NCI-H2107 (cell line): ENCODE results near the gene AP2M1.
A peak's percentile ranks its signal among the peaks of the same experiment; 100 is the strongest.

Source experiments
- DNase-seq: peaks from one replicate; lab custom pipeline; 2025; lab: John Stamatoyannopoulos, UW

AP2M1 gene

DNA sequence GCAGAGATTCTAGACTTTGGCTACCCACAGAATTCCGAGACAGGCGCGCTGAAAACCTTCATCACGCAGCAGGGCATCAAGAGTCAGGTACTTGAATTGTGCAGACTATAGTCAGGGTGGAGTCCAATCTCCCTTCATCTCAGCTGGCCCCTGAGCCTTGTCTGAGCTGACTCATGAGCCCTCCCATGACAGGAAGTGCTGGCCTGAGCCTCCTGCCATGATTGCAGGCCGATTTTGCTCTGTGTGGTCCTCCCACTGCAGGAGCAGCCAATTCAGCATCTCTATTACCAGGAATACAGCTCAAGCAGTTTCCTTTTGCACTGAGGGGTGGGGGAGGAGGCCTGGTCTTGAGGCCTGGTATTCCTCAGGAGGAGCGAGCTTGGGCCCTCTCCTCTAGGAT lies 5.5 kb downstream of the AP2M1 start:
- no peak for DNase-seq

GRCh38 chr3:184181596-184181995 lies 6.9 kb downstream of the AP2M1 start:
- DNase-seq, result no peak

- DNase-seq, result no peak
Measured at GRCh38 chr3:184183679-184184078, 9.0 kb downstream of the AP2M1 start.

DNA sequence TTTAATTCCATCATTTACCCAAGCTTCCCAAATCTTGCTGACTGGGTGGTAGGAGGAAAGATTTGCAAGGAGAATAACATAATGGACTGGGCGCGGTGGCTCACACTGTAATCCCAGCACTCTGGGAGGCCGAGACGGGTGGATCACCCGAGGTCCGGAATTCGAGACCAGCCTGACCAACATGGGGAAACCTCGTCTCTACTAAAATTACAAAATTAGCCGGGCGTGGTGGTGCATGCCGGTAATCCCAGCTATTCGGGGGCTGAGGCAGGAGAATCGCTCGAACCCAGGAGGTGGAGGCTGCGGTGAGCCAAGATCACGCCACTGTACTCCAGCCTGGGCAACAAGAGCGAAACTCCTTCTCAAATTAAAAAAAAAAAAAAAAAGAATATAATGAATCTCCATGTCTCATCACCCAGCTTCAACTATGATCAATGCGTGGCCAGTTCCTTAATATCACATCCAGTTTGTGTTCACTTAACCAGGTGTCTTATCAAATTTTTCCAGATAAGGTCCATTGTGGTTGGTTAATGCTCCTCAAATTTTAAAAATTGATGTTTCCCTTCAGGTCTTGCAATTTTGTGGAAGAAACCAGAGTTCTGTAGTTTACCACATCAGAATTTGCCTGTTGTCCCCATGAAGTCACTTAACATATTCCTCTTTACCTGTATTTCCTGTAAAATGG lies 10.0 kb downstream of the AP2M1 start:
- DNase-seq, result no peak

DNA sequence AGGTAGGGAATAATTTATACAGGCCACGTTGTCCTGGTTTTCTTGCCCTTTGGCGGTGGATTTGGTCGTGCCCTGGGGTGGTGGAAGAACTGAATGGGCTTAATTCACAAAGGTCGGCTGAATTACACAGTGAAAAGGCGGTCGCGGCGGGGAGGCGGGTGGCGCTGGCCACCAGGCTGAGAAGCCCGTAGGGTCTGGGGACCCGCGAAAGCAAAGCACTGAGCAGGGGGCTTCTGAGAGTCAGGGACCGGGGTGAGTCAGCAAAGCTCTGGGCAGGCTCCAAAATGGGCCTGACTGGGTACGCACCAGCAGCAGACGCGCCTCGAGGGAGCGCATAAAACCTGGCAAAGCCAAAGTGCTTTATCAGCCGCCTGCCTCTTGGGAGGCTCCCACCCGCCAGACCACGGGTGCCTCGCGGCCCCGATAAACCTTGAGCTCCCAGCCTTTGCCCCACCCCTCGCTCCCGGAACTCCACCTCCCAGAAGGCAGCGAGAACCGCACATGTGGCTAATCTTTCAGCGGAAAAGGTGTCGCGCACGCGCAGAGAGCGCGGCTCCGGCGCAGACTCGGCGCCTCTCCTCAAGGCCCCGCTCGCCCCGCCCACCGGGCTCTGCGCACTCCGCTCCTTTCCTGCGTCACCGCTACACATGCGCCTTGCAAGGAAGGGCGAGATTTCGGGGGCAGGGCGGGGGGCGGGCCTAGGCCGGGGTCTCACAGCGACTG lies 11.0 kb downstream of the AP2M1 start:
- DNase-seq, result peak; percentile 100

GRCh38 chr3:184186184-184186901 lies 11.7 kb downstream of the AP2M1 start, which contains the start of gene ABCF3:
TSS of gene ABCF3 (plus strand) at chr3:184186199. CDS start at chr3:184186208, 9 bp downstream.
- no peak for DNase-seq

DNA sequence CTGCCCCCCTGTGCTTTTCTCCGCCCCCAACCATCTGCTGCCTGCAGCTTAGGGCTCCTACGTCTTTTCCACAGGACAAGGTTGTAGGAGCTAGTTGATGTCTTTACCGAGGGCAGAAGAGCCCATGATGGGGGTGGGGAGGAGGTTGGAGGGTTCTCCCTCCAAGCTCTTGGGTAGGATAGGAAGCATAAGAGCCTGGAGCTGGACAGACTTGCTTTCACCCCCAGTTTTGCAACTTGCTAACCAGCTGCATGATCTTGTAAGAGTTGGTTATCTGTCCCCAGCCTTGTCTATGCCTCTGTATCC lies 12.2 kb downstream of the AP2M1 start:
- DNase-seq, result no peak

DNA sequence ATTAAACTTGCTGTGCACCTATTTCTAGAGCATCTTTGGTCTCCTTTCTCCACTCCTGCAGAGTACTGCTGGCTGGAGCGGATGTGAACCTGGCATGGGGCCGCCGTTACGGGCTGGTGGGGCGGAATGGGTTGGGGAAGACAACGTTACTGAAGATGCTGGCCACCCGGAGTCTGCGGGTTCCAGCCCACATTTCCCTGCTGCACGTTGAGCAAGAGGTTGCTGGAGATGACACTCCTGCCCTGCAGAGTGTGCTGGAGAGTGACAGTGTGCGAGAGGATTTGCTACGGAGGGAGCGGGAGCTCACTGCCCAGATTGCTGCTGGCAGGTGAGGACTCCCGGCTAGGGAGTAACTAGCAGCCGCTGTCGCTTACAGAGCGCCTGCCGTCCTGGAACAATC lies 13.4 kb downstream of the AP2M1 start:
- no peak for DNase-seq

- no peak for DNase-seq
Measured at GRCh38 chr3:184189421-184189820, 14.8 kb downstream of the AP2M1 start.

GRCh38 chr3:184192889-184193288 lies 18.2 kb downstream of the AP2M1 start:
- no peak for DNase-seq

GRCh38 chr3:184193991-184194539 lies 19.4 kb downstream of the AP2M1 start:
- DNase-seq, result no peak

DNA sequence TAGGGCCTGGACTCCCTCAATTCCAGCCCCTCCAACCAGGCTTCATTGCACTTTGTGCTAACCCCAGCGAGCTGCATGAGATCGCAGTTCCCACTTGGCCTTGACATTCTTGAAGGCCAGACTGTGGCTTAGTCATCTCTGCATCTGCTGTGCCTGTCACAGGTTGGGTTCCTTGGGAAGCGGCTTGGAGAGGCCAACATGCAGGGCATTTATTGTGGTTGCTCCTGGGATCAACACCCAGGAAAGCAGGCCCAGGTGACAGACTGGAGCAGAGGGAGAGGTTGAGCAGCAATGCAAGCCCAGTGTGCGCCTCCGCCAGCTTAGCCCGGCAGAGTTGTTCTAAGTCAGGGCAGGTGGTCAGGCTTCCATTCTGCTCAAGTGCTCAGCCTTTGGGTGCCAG lies 21.9 kb downstream of the AP2M1 start:
- no peak for DNase-seq

GRCh38 chr3:184198509-184198908 lies 23.9 kb downstream of the AP2M1 start:
- no peak for DNase-seq

- DNase-seq, result no peak
Measured at GRCh38 chr3:184200825-184201224, 26.2 kb downstream of the AP2M1 start.

DNA sequence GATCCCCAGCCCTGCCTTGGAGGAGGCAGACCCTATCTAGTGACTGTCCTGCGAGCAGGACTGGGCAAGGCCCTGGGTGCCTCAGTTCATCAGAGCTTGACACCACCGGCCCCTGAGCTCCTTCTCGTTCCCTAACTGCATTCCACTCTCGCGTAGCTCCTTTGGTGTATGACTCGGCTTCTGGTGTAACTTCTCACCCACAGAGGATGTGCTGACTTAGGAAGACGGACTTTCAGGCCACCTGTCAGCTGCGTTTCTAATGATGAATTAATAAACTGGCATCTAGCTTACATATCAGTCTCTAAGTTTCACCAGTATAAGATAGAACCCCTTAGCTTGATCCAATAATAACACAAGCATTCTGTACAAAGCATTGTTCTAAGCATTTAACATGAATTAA lies 28.9 kb downstream of the AP2M1 start:
- DNase-seq, result no peak

- DNase-seq, result no peak
Measured at GRCh38 chr3:184209146-184209923, 34.7 kb downstream of the AP2M1 start.

DNA sequence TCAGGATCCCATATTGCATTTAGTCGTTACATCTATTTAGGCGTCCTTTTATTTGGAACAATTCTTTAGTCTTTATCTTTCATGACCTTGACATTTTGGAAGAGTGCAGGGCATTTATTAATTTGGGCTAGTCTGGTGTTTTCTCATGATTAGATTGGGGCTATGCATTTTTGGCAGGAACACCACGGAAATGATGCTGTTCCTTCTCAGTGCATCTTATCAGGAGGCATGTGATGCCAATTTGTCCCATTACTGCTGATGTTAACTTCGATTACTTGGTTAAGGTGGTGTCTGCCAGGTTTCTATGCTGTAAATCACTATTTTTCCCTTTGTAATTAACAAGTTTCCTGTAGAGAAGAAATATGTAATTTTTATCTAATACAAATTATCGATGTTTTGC lies 36.6 kb downstream of the AP2M1 start:
- no peak for DNase-seq

GRCh38 chr3:184211718-184212117 lies 37.1 kb downstream of the AP2M1 start:
- no peak for DNase-seq

GRCh38 chr3:184218814-184219213 lies 44.2 kb downstream of the AP2M1 start:
- DNase-seq, result no peak

- no peak for DNase-seq
Measured at GRCh38 chr3:184222521-184222920, 47.9 kb downstream of the AP2M1 start.

DNA sequence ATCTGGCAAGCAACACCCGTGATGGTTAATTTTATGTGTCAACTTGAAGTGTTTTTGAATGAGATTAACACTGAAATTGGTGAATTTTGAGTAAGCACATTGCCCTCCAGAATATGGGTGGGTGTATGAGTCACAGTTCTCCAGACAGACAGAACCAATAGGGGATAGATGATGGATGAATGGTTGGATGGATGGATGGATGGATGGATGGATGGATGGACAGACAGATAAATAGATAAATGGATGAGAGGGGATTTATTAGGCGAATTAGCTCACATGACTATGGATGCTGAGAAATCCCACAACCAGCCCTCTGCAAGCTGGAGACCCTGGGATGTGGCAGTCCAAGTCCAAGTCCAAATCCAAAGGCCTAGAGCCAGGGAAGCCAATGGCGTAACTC lies 49.3 kb downstream of the AP2M1 start:
- no peak for DNase-seq

GRCh38 chr3:184227481-184227935 lies 52.9 kb downstream of the AP2M1 start:
- no peak for DNase-seq
